PFSK-1 (cell line): ENCODE measurements around the gene ZNRF2.

Experiments used
- POLR2AphosphoS5 ChIP-seq: IDR thresholded peaks from 2 replicates; pipeline ENCODE4 v1.6.1; 2012; ENCODE audit warnings: low read depth, mild to moderate bottlenecking, control low read depth, low read length, moderate library complexity
- SIN3A ChIP-seq: IDR thresholded peaks from 2 replicates; pipeline ENCODE4 v1.6.1; 2012; ENCODE audit warnings: mild to moderate bottlenecking, low read length, moderate library complexity, borderline replicate concordance; ENCODE audit not compliant: insufficient read depth
- TF ChIP-seq, protein P1 (sequence below), 2 experiments: IDR thresholded peaks; 2 replicates each; pipeline versions ENCODE4 v1.6.1 to v1.8.0; 2011 to 2012; ENCODE audit warnings: low read depth in 2 of 2, low read length in 2 of 2, control low read depth in 1 of 2, inconsistent platforms in 1 of 2, mild to moderate bottlenecking in 1 of 2, moderate library complexity in 1 of 2; ENCODE audit not compliant: insufficient read depth in 1 of 2

DNA sequence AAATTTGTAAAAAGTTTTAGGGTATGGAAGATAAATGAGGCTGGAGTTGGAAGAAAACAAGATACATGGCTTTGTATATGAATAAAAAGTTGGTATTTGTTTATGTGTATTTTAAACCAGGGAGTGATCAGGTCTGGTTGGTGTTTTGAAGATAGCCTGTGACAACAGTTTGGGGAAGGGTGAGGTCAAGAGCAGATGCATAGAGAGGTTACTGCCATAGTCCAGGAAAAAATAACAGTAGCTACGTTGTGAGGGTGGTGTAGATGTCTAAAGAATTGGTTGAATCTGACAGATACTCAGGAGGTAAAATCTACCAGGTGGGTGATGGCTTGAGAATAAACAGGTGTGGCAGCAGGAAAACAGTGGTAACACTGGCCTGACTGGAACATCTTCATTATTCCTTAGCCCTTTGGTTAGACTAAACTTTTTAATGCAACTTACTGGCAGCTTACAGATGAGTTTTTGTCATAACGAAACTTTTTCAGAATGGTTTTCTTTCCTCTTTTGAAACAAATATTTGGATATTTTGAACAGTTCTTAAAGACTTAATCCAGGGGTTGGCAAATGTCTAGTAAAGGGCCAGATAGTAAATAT, 25.5 kb downstream of the ZNRF2 start:
- TF ChIP-seq, protein P1, sequence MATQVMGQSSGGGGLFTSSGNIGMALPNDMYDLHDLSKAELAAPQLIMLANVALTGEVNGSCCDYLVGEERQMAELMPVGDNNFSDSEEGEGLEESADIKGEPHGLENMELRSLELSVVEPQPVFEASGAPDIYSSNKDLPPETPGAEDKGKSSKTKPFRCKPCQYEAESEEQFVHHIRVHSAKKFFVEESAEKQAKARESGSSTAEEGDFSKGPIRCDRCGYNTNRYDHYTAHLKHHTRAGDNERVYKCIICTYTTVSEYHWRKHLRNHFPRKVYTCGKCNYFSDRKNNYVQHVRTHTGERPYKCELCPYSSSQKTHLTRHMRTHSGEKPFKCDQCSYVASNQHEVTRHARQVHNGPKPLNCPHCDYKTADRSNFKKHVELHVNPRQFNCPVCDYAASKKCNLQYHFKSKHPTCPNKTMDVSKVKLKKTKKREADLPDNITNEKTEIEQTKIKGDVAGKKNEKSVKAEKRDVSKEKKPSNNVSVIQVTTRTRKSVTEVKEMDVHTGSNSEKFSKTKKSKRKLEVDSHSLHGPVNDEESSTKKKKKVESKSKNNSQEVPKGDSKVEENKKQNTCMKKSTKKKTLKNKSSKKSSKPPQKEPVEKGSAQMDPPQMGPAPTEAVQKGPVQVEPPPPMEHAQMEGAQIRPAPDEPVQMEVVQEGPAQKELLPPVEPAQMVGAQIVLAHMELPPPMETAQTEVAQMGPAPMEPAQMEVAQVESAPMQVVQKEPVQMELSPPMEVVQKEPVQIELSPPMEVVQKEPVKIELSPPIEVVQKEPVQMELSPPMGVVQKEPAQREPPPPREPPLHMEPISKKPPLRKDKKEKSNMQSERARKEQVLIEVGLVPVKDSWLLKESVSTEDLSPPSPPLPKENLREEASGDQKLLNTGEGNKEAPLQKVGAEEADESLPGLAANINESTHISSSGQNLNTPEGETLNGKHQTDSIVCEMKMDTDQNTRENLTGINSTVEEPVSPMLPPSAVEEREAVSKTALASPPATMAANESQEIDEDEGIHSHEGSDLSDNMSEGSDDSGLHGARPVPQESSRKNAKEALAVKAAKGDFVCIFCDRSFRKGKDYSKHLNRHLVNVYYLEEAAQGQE (IDR thresholded peaks at IDR 0.05; ENCODE audit: insufficient read depth in 1 of 2, low read depth in 2 of 2, low read length in 2 of 2) = no peak
- TF ChIP-seq POLR2AphosphoS5 = no peak
- no peak for TF ChIP-seq SIN3A
